Measurements from ENCODE around the gene RAB17.

RAB17 gene

GRCh38 chr2:237572021-237572741 is 18.4 kb downstream of the RAB17 start:
- TF ChIP-seq CTCF (IDR thresholded peaks at IDR 0.05; ENCODE audit: low read depth, low read length): peak; percentile 95
- no peaks in the 10 kb centered on the region for H3K4me1 ChIP-seq
- no peaks in the 10 kb centered on the region for H3K36me3 ChIP-seq
- H3K9me3 ChIP-seq: no peaks in the 10 kb centered on the region
- H3K4me3 ChIP-seq (ENCODE audit: low read depth, low read length): no peak overlapping the region
- H3K27me3 ChIP-seq: no peaks in the 10 kb centered on the region
- peak; percentile 94 for DNase-seq

- H3K4me3 ChIP-seq (ENCODE audit: low read depth, low read length): no peak overlapping the region
- H3K4me1 ChIP-seq: no peaks in the 10 kb centered on the region
- no peaks in the 10 kb centered on the region for H3K36me3 ChIP-seq
- no peaks in the 10 kb centered on the region for H3K9me3 ChIP-seq
- no peaks in the 10 kb centered on the region for H3K27me3 ChIP-seq
- TF ChIP-seq CTCF (IDR thresholded peaks at IDR 0.05; ENCODE audit: low read depth, low read length): no peak
- no peak for DNase-seq
Observed at GRCh38 chr2:237571551-237571950, 19.0 kb downstream of the RAB17 start.

GRCh38 chr2:237570776-237571335 is 19.7 kb downstream of the RAB17 start:
- no peak for TF ChIP-seq CTCF (IDR thresholded peaks at IDR 0.05; ENCODE audit: low read depth, low read length)
- H3K4me1 ChIP-seq: no peaks in the 10 kb centered on the region
- no peaks in the 10 kb centered on the region for H3K36me3 ChIP-seq
- DNase-seq: no peak
- H3K4me3 ChIP-seq (ENCODE audit: low read depth, low read length): no peak overlapping the region
- H3K9me3 ChIP-seq: no peaks in the 10 kb centered on the region
- H3K27me3 ChIP-seq: no peaks in the 10 kb centered on the region

- H3K27me3 ChIP-seq: no peaks in the 10 kb centered on the region
- H3K36me3 ChIP-seq: no peaks in the 10 kb centered on the region
- DNase-seq: no peak
- H3K9me3 ChIP-seq: no peaks in the 10 kb centered on the region
- no peaks in the 10 kb centered on the region for H3K4me1 ChIP-seq
- H3K4me3 ChIP-seq (ENCODE audit: low read depth, low read length): no peak overlapping the region
- TF ChIP-seq CTCF (IDR thresholded peaks at IDR 0.05; ENCODE audit: low read depth, low read length): no peak
Observed at GRCh38 chr2:237569896-237570295, 20.6 kb downstream of the RAB17 start.

- H3K27me3 ChIP-seq: peaks cover 7% of the 10 kb centered on the region; the same call in 1 of the 2 replicates
- no peaks in the 10 kb centered on the region for H3K9me3 ChIP-seq
- no peaks in the 10 kb centered on the region for H3K4me1 ChIP-seq
- no peak overlapping the region for H3K4me3 ChIP-seq (ENCODE audit: low read depth, low read length)
- DNase-seq: no peak
- TF ChIP-seq CTCF (IDR thresholded peaks at IDR 0.05; ENCODE audit: low read depth, low read length): no peak
- no peaks in the 10 kb centered on the region for H3K36me3 ChIP-seq
Observed at GRCh38 chr2:237569041-237569440, 21.5 kb downstream of the RAB17 start.

GRCh38 chr2:237568121-237568660 is 22.3 kb downstream of the RAB17 start:
- Histone ChIP-seq H3K36me3 (no peaks in the 10 kb centered on the region), H3K9me3 (no peaks in the 10 kb centered on the region), H3K27me3 (peaks cover 7% of the 10 kb centered on the region; the same call in 1 of the 2 replicates), H3K4me1 (no peaks in the 10 kb centered on the region), H3K4me3 (ENCODE audit: low read depth, low read length) (no peak overlapping the region)
- no peak for DNase-seq
- no peak for TF ChIP-seq CTCF (IDR thresholded peaks at IDR 0.05; ENCODE audit: low read depth, low read length)

Measured in BE2C (cell line).